Osteoblast (primary cell): ENCODE data around the gene NCLN. TPM values are rescaled to one million over a fixed set of nuclear protein-coding genes. Genes with fewer than 3 reads are reported as not detected.
A peak's percentile ranks its signal among the peaks of the same experiment; 100 is the strongest.

Experiments
- DNase-seq: peaks from one replicate; pipeline ENCODE4 v3.0.0; 2011; ENCODE audit warnings: low spot score, mixed read lengths; ENCODE audit not compliant: insufficient read length; ENCODE audit errors: missing footprints
- H2AFZ ChIP-seq: 2 replicates; pipeline ENCODE4 v1.6.0; 2011; ENCODE audit warnings: mild to moderate bottlenecking, low read length
- H3K27ac ChIP-seq: 2 replicates; pipeline ENCODE4 v1.5.1; 2011; ENCODE audit warnings: mild to moderate bottlenecking, low read depth, low read length, moderate library complexity
- H3K27me3 ChIP-seq: 2 replicates; pipeline ENCODE4 v1.6.0; 2012; ENCODE audit warnings: mild to moderate bottlenecking, control low read depth, inconsistent platforms, low read length, moderate library complexity; ENCODE audit not compliant: insufficient read depth
- H3K36me3 ChIP-seq: 2 replicates; pipeline ENCODE4 v1.5.1; 2011; ENCODE audit warnings: mild to moderate bottlenecking, low read length, control low read depth, moderate library complexity; ENCODE audit not compliant: insufficient read depth
- H3K4me1 ChIP-seq: 2 replicates; pipeline ENCODE4 v1.5.1; 2011; ENCODE audit warnings: mild to moderate bottlenecking, low read length, control low read depth, moderate library complexity; ENCODE audit not compliant: insufficient read depth
- H3K4me2 ChIP-seq: 2 replicates; pipeline ENCODE4 v1.6.0; 2011; ENCODE audit warnings: mild to moderate bottlenecking, low read length; ENCODE audit not compliant: insufficient read depth
- H3K4me3 ChIP-seq: fragments of 200-600 bp; sonication (generic); 3 replicates; pipeline ENCODE4 v1.5.1; 2012; ENCODE audit warnings: mild to moderate bottlenecking, low read length, inconsistent platforms; ENCODE audit not compliant: insufficient read depth
- H3K79me2 ChIP-seq: 2 replicates; pipeline ENCODE4 v1.6.0; 2012; ENCODE audit warnings: mild to moderate bottlenecking, low read length, control low read depth, inconsistent platforms; ENCODE audit not compliant: insufficient read depth
- H3K9me3 ChIP-seq: 2 replicates; pipeline ENCODE4 v1.5.1; 2011; ENCODE audit warnings: low read depth, low read length, control low read depth
- H4K20me1 ChIP-seq: 2 replicates; pipeline ENCODE4 v1.6.0; 2012; ENCODE audit warnings: mild to moderate bottlenecking, low read length, control low read depth; ENCODE audit not compliant: insufficient read depth
- CTCF ChIP-seq: IDR thresholded peaks from 2 replicates; pipeline ENCODE4 v1.5.1; 2011; ENCODE audit warnings: mild to moderate bottlenecking, low read depth, low read length, moderate library complexity; ENCODE audit errors: extremely low read depth
- total RNA-seq: library from RNA; depleted of rRNA; stranded (reverse); fragments of >200 nt; gene quantifications from 2 replicates; pipeline ENCODE4 v1.2.3, GENCODE V29; 2012

Gene NCLN
- total RNA-seq, 1 donor = 39.4 TPM

- Histone ChIP-seq H2AFZ (no peak overlapping the region), H3K4me3 (no peak overlapping the region), H3K27me3 (no peaks in the 10 kb centered on the region), H3K9me3 (peaks cover 2% of the 10 kb centered on the region), H3K79me2 (no peaks in the 10 kb centered on the region), H4K20me1 (no peaks in the 10 kb centered on the region), H3K36me3 (no peaks in the 10 kb centered on the region), H3K4me1 (no peaks in the 10 kb centered on the region), H3K4me2 (no peak overlapping the region), H3K27ac (no peak overlapping the region)
- no peak for DNase-seq
- no peak for TF ChIP-seq CTCF
These were observed 66.9 kb downstream of the NCLN start for GRCh38 chr19:3252650-3253049.

GRCh38 chr19:3253270-3253669 is 67.5 kb downstream of the NCLN start:
- no peak overlapping the region for H3K4me3 ChIP-seq
- H3K27ac ChIP-seq = no peak overlapping the region
- H4K20me1 ChIP-seq = no peaks in the 10 kb centered on the region
- H3K27me3 ChIP-seq = no peaks in the 10 kb centered on the region
- DNase-seq = peak; percentile 60
- TF ChIP-seq CTCF = no peak
- no peak overlapping the region for H3K4me2 ChIP-seq
- H2AFZ ChIP-seq = no peak overlapping the region
- H3K36me3 ChIP-seq = no peaks in the 10 kb centered on the region
- H3K79me2 ChIP-seq = no peaks in the 10 kb centered on the region
- H3K4me1 ChIP-seq = no peaks in the 10 kb centered on the region
- H3K9me3 ChIP-seq = peaks cover 2% of the 10 kb centered on the region

GRCh38 chr19:3254520-3254919 is 68.8 kb downstream of the NCLN start:
- no peak for TF ChIP-seq CTCF
- no peaks in the 10 kb centered on the region for H3K27me3 ChIP-seq
- H2AFZ ChIP-seq = no peak overlapping the region
- H3K79me2 ChIP-seq = no peaks in the 10 kb centered on the region
- H3K27ac ChIP-seq = no peak overlapping the region
- no peaks in the 10 kb centered on the region for H4K20me1 ChIP-seq
- H3K4me1 ChIP-seq = no peaks in the 10 kb centered on the region
- H3K9me3 ChIP-seq = peaks cover 2% of the 10 kb centered on the region
- H3K36me3 ChIP-seq = no peaks in the 10 kb centered on the region
- no peak overlapping the region for H3K4me3 ChIP-seq
- H3K4me2 ChIP-seq = no peak overlapping the region
- no peak for DNase-seq

- no peaks in the 10 kb centered on the region for H3K4me1 ChIP-seq
- peaks cover 2% of the 10 kb centered on the region for H3K9me3 ChIP-seq
- no peaks in the 10 kb centered on the region for H3K79me2 ChIP-seq
- no peaks in the 10 kb centered on the region for H4K20me1 ChIP-seq
- DNase-seq = no peak
- no peak overlapping the region for H3K4me3 ChIP-seq
- H2AFZ ChIP-seq = no peak overlapping the region
- H3K4me2 ChIP-seq = no peak overlapping the region
- TF ChIP-seq CTCF = no peak
- H3K36me3 ChIP-seq = no peaks in the 10 kb centered on the region
- H3K27ac ChIP-seq = no peak overlapping the region
- H3K27me3 ChIP-seq = no peaks in the 10 kb centered on the region
These were observed 71.3 kb downstream of the NCLN start for GRCh38 chr19:3257071-3257470.

Other genes with a start within 250 kb of the NCLN start
- 3.5 and 5.8 TPM in 2 replicates for gene ZNF77, start 241.0 kb upstream of the NCLN start, total RNA-seq
- under 0.01 and 0.72 TPM in 2 replicates for gene TLE6, start 208.4 kb upstream of the NCLN start, total RNA-seq
- gene TLE2, start 156.7 kb upstream of the NCLN start, total RNA-seq = 2.4 and 5.1 TPM in 2 replicates
- gene TLE5, start 123.4 kb upstream of the NCLN start, total RNA-seq = 209 and 211 TPM in 2 replicates
- gene GNA11, start 91.6 kb upstream of the NCLN start, total RNA-seq = 73.7 and 74.2 TPM in 2 replicates
- 0.36 TPM in 1 of 2 replicates, not detected in the other for gene GNA15, start 49.9 kb upstream of the NCLN start, total RNA-seq
- not detected in 2 replicates for gene S1PR4, start 7.2 kb upstream of the NCLN start, total RNA-seq
- gene CELF5, start 38.7 kb downstream of the NCLN start, total RNA-seq = not detected in 2 replicates
- 57.2 and 61.2 TPM in 2 replicates for gene NFIC, start 180.7 kb downstream of the NCLN start, total RNA-seq